SU-DHL-6 (cell line): ENCODE results near the gene ALAS1.
"Not testable (repeated sequence)": the region's sequence is repeated elsewhere in the genome, so short reads cannot be mapped to it uniquely, and the experiment has no call there.

Source experiments
- H2AFZ ChIP-seq: fragments of 200-600 bp; sonication (generic); 2 replicates; pipeline ENCODE4 v1.6.1; 2014; ENCODE audit warnings: low read depth, mild to moderate bottlenecking, moderate library complexity, mixed read lengths, antibody characterized with exemption, low read length; ENCODE audit not compliant: severe bottlenecking
- H3F3A ChIP-seq: fragments of 200-600 bp; shearing (Covaris generic); 2 replicates; pipeline ENCODE4 v1.6.0; 2016; ENCODE audit warnings: antibody characterized with exemption, mild to moderate bottlenecking; ENCODE audit not compliant: insufficient read depth
- H3K27ac ChIP-seq: fragments of 200-600 bp; sonication (generic); 2 replicates; pipeline ENCODE4 v1.5.1; 2016; ENCODE audit warnings: low read depth, mild to moderate bottlenecking, low read length, moderate library complexity, mixed read lengths
- H3K27me3 ChIP-seq: fragments of 200-600 bp; sonication (generic), shearing (Covaris generic); 2 replicates; pipeline ENCODE4 v1.6.0; 2014; ENCODE audit warnings: mild to moderate bottlenecking, low read length
- H3K36me3 ChIP-seq: fragments of 200-600 bp; sonication (generic); 2 replicates; pipeline ENCODE4 v1.6.1; 2014; ENCODE audit warnings: mild to moderate bottlenecking, low read length, mixed read lengths
- H3K4me2 ChIP-seq: fragments of 300-600, 200-600 bp; shearing (Covaris generic), sonication (generic); 2 replicates; pipeline ENCODE4 v1.6.0; 2014; ENCODE audit warnings: low read length, low read depth, mild to moderate bottlenecking; ENCODE audit not compliant: poor library complexity, severe bottlenecking
- H3K4me3 ChIP-seq: fragments of 200-600 bp; sonication (generic); 2 replicates; pipeline ENCODE4 v1.5.1; 2014; ENCODE audit warnings: antibody characterized with exemption, low read length, mild to moderate bottlenecking, mixed read lengths; ENCODE audit not compliant: insufficient read depth, poor library complexity, severe bottlenecking
- H3K79me2 ChIP-seq: fragments of 200-600 bp; sonication (generic); 2 replicates; pipeline ENCODE4 v1.6.1; 2014; ENCODE audit warnings: mild to moderate bottlenecking, low read length, moderate library complexity; ENCODE audit not compliant: insufficient read depth
- H3K9ac ChIP-seq: fragments of 200-600 bp; sonication (generic); 2 replicates; pipeline ENCODE4 v1.7.0; 2014; ENCODE audit warnings: mild to moderate bottlenecking, low read length
- H3K9me2 ChIP-seq: fragments of 200-600 bp; sonication (generic); replicated peaks from 2 replicates; pipeline ENCODE4 v1.6.1; 2014; ENCODE audit warnings: low read length; ENCODE audit not compliant: insufficient read depth
- H3K9me3 ChIP-seq: fragments of 200-600 bp; sonication (generic); 2 replicates; pipeline ENCODE4 v1.6.1; 2014; ENCODE audit warnings: low read length, mixed read lengths; ENCODE audit not compliant: insufficient read depth
- H4K20me1 ChIP-seq: fragments of 200-600 bp; sonication (generic); 2 replicates; pipeline ENCODE4 v1.6.1; 2014; ENCODE audit warnings: low read depth, mild to moderate bottlenecking, antibody characterized with exemption, low read length, moderate library complexity, mixed read lengths
- CTCF ChIP-seq: fragments of 200-600 bp; sonication (generic); IDR thresholded peaks from one replicate; pipeline ENCODE4 v1.5.1; 2017; ENCODE audit warnings: antibody characterized with exemption, mild to moderate bottlenecking, low read length, moderate library complexity; ENCODE audit not compliant: insufficient read depth, poor library complexity, severe bottlenecking
- EZH2phosphoT487 ChIP-seq: fragments of 200-600 bp; sonication (generic), shearing (Covaris generic); conservative IDR thresholded peaks from 2 replicates; pipeline ENCODE4 v1.6.1; 2018; ENCODE audit warnings: mild to moderate bottlenecking, antibody characterized with exemption, low read length, moderate library complexity, mixed read lengths

Gene ALAS1

GRCh38 chr3:52177701-52178042, 20.3 kb upstream of the ALAS1 start:
- Histone ChIP-seq H3K9ac (no peak overlapping the region), H3K79me2 (no peaks in the 10 kb centered on the region), H4K20me1 (no peaks in the 10 kb centered on the region), H3F3A (no peaks in the 10 kb centered on the region), H3K9me3 (no peaks in the 10 kb centered on the region), H3K27me3 (no peaks in the 10 kb centered on the region), H3K27ac (no peak overlapping the region), H2AFZ (no peak overlapping the region), H3K4me3 (no peak overlapping the region), H3K36me3 (no peaks in the 10 kb centered on the region), H3K4me2 (no peak overlapping the region), H3K9me2 (no peaks in the 10 kb centered on the region)
- TF ChIP-seq CTCF (no peak), EZH2phosphoT487 (no peak)

DNA sequence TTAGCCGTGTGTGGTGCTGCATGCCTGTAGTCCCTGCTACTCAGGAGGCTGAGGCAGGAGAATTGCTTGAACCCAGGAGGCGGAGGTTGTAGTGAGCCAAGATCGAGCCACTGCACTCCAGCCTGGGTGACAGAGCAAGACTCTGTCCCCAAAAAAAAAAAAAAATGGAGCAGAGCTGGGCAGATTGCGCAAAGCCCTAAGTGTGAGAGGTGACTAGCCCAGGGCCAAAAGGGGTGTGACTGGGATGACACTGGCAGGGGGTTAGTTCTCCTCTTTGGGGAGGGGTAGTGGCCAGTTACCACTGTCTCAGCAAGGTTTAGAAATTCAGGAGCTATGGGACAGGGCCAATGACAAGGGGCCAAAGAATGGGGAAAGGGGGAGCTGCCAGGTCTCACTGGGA, 19.8 kb upstream of the ALAS1 start:
- not testable (repeated sequence) for H3K36me3 ChIP-seq, H3K9me3 ChIP-seq, H3K4me3 ChIP-seq, H4K20me1 ChIP-seq, H3K9me2 ChIP-seq, H3F3A ChIP-seq, H2AFZ ChIP-seq, H3K27ac ChIP-seq, H3K4me2 ChIP-seq, H3K79me2 ChIP-seq, H3K9ac ChIP-seq, H3K27me3 ChIP-seq

DNA sequence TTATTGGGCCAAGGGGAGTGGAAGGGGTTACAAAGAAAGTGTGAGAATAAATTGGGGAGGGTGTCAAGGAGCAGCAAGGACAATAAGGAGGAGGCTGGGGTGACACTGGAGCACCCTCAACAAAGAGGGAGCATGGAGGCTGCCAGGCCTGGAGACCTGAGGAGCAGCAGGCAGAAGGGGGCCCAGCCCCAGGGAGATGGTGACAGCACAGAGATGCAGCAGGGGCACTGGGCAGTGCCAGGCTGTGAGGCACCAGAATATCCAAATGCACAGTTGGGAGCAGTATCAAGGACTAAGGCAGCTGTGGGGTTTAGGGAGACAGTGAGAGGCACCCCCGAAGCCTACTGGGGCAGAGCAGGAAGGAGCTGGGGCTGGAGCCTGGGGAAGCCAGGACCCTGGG, 19.4 kb upstream of the ALAS1 start:
- no peak overlapping the region for H3K4me3 ChIP-seq
- H4K20me1 ChIP-seq: no peaks in the 10 kb centered on the region
- H3F3A ChIP-seq: no peaks in the 10 kb centered on the region
- no peak overlapping the region for H3K9ac ChIP-seq
- H2AFZ ChIP-seq: no peak overlapping the region
- TF ChIP-seq EZH2phosphoT487: no peak
- no peak for TF ChIP-seq CTCF
- no peak overlapping the region for H3K4me2 ChIP-seq
- no peaks in the 10 kb centered on the region for H3K9me3 ChIP-seq
- no peaks in the 10 kb centered on the region for H3K27me3 ChIP-seq
- H3K9me2 ChIP-seq: no peaks in the 10 kb centered on the region
- H3K36me3 ChIP-seq: no peaks in the 10 kb centered on the region
- no peak overlapping the region for H3K27ac ChIP-seq
- H3K79me2 ChIP-seq: no peaks in the 10 kb centered on the region

DNA sequence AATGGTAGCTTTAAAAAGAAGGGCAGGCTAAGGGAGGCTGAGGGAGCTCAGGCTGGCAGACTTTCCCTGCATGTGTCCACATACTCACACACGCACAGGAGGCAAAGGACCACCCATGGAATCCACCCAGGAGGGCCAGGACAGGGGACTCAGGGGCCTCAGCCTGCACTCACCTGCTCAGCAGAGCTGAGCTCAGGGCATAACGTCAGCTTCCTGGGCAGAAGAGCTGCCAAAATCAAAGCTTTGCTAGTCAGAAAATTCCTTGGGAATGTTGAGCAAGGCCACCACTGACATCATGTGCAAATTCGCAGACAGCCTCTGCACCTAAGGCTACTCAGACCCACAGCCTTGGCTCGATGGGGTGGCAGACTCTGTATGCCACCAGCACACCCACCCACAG, 16.4 kb upstream of the ALAS1 start:
- H2AFZ ChIP-seq: no peak overlapping the region
- no peaks in the 10 kb centered on the region for H3K79me2 ChIP-seq
- H4K20me1 ChIP-seq: no peaks in the 10 kb centered on the region
- no peaks in the 10 kb centered on the region for H3K9me3 ChIP-seq
- H3K9me2 ChIP-seq: no peaks in the 10 kb centered on the region
- no peak overlapping the region for H3K27ac ChIP-seq
- H3K9ac ChIP-seq: no peak overlapping the region
- H3K4me2 ChIP-seq: no peak overlapping the region
- no peaks in the 10 kb centered on the region for H3K36me3 ChIP-seq
- TF ChIP-seq CTCF: no peak
- no peak for TF ChIP-seq EZH2phosphoT487
- H3K27me3 ChIP-seq: no peaks in the 10 kb centered on the region; the same call in 1 of the 2 replicates
- H3F3A ChIP-seq: no peaks in the 10 kb centered on the region
- no peak overlapping the region for H3K4me3 ChIP-seq
